ENCODE measurements around the gene DNAL1. TPM values are rescaled to one million over a fixed set of nuclear protein-coding genes. Genes with fewer than 3 reads are reported as not detected.
A peak's percentile ranks its signal among the peaks of the same experiment; 100 is the strongest.

DNAL1 gene
- total and polyA plus RNA-seq, 2 of the 13 experiments (the other 11 are each of a cell fraction or from before 2014, with no cell fraction given), result 1.4 to 13.3 TPM

GRCh38 chr14:73713803-73714655, 69.2 kb downstream of the DNAL1 start, which contains the start of gene PNMA1 (continued):
- TF ChIP-seq SKIL (CRISPR knock-in tag; IDR thresholded peaks at IDR 0.05; ENCODE audit: borderline replicate concordance) (peak; percentile 56; the same call in 1 of the 2 replicates), ZBTB38 (CRISPR knock-in tag; IDR thresholded peaks at IDR 0.05) (0 out of 2 replicates have a peak, but pooled peaks have one; percentile 23), ATF4 (CRISPR knock-in tag; IDR thresholded peaks at IDR 0.05) (peak in 1 of 2 experiments; percentile 44; a peak in 1 of 4 replicates), ZNF124 (CRISPR knock-in tag; IDR thresholded peaks at IDR 0.05) (no peak), ZNF17 (CRISPR knock-in tag; IDR thresholded peaks at IDR 0.05) (no peak), TFE3 (CRISPR knock-in tag; IDR thresholded peaks at IDR 0.05) (peak; percentile 42; the same call in 1 of the 2 replicates), NR0B2 (CRISPR knock-in tag; IDR thresholded peaks at IDR 0.05) (no peak; the same call in 1 of the 2 replicates), PHB2 (IDR thresholded peaks at IDR 0.05; ENCODE audit: partially characterized antibody) (no peak), ZNF33B (CRISPR knock-in tag; IDR thresholded peaks at IDR 0.05) (0 out of 2 replicates have a peak, but pooled peaks have one; percentile 21), TFDP2 (CRISPR knock-in tag; IDR thresholded peaks at IDR 0.05) (peak; percentile 69), CENPT (CRISPR knock-in tag; IDR thresholded peaks at IDR 0.05; ENCODE audit: low read depth) (no peak), ZBTB20 (CRISPR knock-in tag; IDR thresholded peaks at IDR 0.05; ENCODE audit: borderline replicate concordance, low read depth) (no peak), ADNP (CRISPR knock-in tag; IDR thresholded peaks at IDR 0.05) (no peak), CAMTA2 (CRISPR knock-in tag; IDR thresholded peaks at IDR 0.05; ENCODE audit: borderline replicate concordance) (no peak), MAFG (CRISPR knock-in tag; IDR thresholded peaks at IDR 0.05) (no peak), BORCS8-MEF2B (CRISPR knock-in tag; IDR thresholded peaks at IDR 0.05) (peak; percentile 72; the same call in 1 of the 2 replicates), SMYD3 (CRISPR knock-in tag; IDR thresholded peaks at IDR 0.05) (no peak), MAFK (conservative IDR thresholded peaks at IDR 0.05 in 1 of 2, IDR thresholded peaks at IDR 0.05 in 1 of 2; ENCODE audit: low read length in 2 of 2) (no peak), MTA3 (CRISPR knock-in tag; IDR thresholded peaks at IDR 0.05) (no peak), RBAK (CRISPR knock-in tag; IDR thresholded peaks at IDR 0.05) (no peak)

Measured in HepG2 (cell line).